HepG2 (cell line): ENCODE data around the gene TUBB.
"Not testable (repeated sequence)": the region's sequence is repeated elsewhere in the genome, so short reads cannot be mapped to it uniquely, and the experiment has no call there.

Source experiments
- ATF2 ChIP-seq: sonication (generic); formaldehyde crosslinking; IDR thresholded peaks from 2 replicates; pipeline ENCODE4 v1.4.0; 2020; ENCODE audit warnings: missing genetic modification reagents
- POLR2G ChIP-seq: fragments of 200-400 bp; formaldehyde crosslinking; IDR thresholded peaks from 2 replicates; pipeline ENCODE4 v1.6.1; 2018; ENCODE audit warnings: mild to moderate bottlenecking, low read depth, low read length, moderate library complexity
- SALL2 ChIP-seq: sonication (generic); formaldehyde crosslinking; IDR thresholded peaks from 2 replicates; pipeline ENCODE4 v1.8.1; 2023; ENCODE audit warnings: mild to moderate bottlenecking, missing genetic modification reagents, inconsistent platforms

GRCh38 chr6:30764490-30765043 lies 44.4 kb downstream of the TUBB start:
- TF ChIP-seq SALL2 (CRISPR knock-in tag); ATF2 (CRISPR knock-in tag); POLR2G: not testable (repeated sequence)
